ENCODE results near the gene TRIM29.

The TRIM29 gene

GRCh38 chr11:120065876-120066275 is 72.0 kb downstream of the TRIM29 start:
- no peak for DNase-seq (ENCODE audit: insufficient read length, low spot score)
- no peak for FAIRE-seq

- no peak for FAIRE-seq
- DNase-seq (ENCODE audit: insufficient read length, low spot score) = no peak
Measured at GRCh38 chr11:120065176-120065575, 72.7 kb downstream of the TRIM29 start.

GRCh38 chr11:120064341-120064740 is 73.6 kb downstream of the TRIM29 start:
- FAIRE-seq = no peak
- no peak for DNase-seq (ENCODE audit: insufficient read length, low spot score)

- DNase-seq (ENCODE audit: insufficient read length, low spot score) (no peak), FAIRE-seq (no peak)
Measured at GRCh38 chr11:120063686-120064340, 74.1 kb downstream of the TRIM29 start.

- DNase-seq (ENCODE audit: insufficient read length, low spot score) = no peak
- FAIRE-seq = no peak
Measured at GRCh38 chr11:120062561-120062930, 75.4 kb downstream of the TRIM29 start.

- no peak for DNase-seq (ENCODE audit: insufficient read length, low spot score)
- FAIRE-seq = no peak
Measured at GRCh38 chr11:120061761-120062560, 76.0 kb downstream of the TRIM29 start.

Measured in GM19239 (cell line).